H1 (cell line): ENCODE data around the gene AGFG2. TPM values are rescaled to one million over a fixed set of nuclear protein-coding genes. Genes with fewer than 3 reads are reported as not detected.

Source experiments
- CTCF ChIA-PET: fragments of 300-600 bp; sonication (Branson Sonifier 250); formaldehyde crosslinking; loops from one replicate; lab custom pipeline; 2021; ENCODE audit not compliant: partially characterized antibody; lab: Charles Lee
- POLR2A ChIA-PET: fragments of 300-600 bp; sonication (Branson Sonifier 250); formaldehyde crosslinking; loops from one replicate; lab custom pipeline; 2021; ENCODE audit warnings: inconsistent platforms; ENCODE audit not compliant: partially characterized antibody; lab: Charles Lee
- DNase-seq, 2 experiments: peaks; one replicate each; pipeline versions ENCODE4 v3.0.0 to v3.0.0-alpha.2; 2010 to 2022; ENCODE audit warnings: low spot score in 2 of 2, low read depth in 1 of 2, mixed read lengths in 1 of 2
- FAIRE-seq: peaks from 2 replicates; lab custom pipeline; 2011; peaks lifted over from hg19 to GRCh38; lab: Jason Lieb, UNC
- H2AFZ ChIP-seq: 2 replicates; pipeline ENCODE4 v1.8.1; 2012; ENCODE audit warnings: low read length, inconsistent platforms
- H2AK5ac ChIP-seq: 2 replicates; pipeline ENCODE4 v1.6.1; 2013; ENCODE audit warnings: low read depth, low read length
- H2BK120ac ChIP-seq: replicated peaks from 2 replicates; pipeline ENCODE3; 2013; ENCODE audit warnings: low read depth, low read length, inconsistent platforms
- H2BK12ac ChIP-seq: 2 replicates; pipeline ENCODE4 v1.6.1; 2013; ENCODE audit warnings: low read depth, low read length
- H2BK15ac ChIP-seq: 2 replicates; pipeline ENCODE4 v1.6.1; 2013; ENCODE audit warnings: low read length
- H2BK20ac ChIP-seq: 2 replicates; pipeline ENCODE4 v1.6.1; 2013; ENCODE audit warnings: low read length
- H2BK5ac ChIP-seq: 2 replicates; pipeline ENCODE4 v1.6.1; 2013; ENCODE audit warnings: low read depth, low read length
- H3K14ac ChIP-seq: 2 replicates; pipeline ENCODE4 v1.6.1; 2013; ENCODE audit warnings: inconsistent platforms; ENCODE audit not compliant: insufficient read length
- H3K18ac ChIP-seq: 2 replicates; pipeline ENCODE4 v1.6.1; 2013; ENCODE audit warnings: low read length; ENCODE audit errors: extremely low read depth
- H3K23ac ChIP-seq: 2 replicates; pipeline ENCODE4 v1.6.1; 2013; ENCODE audit warnings: inconsistent platforms; ENCODE audit not compliant: insufficient read length
- H3K23me2 ChIP-seq: 2 replicates; pipeline ENCODE4 v1.6.1; 2013; ENCODE audit warnings: low read depth, low read length
- H3K27ac ChIP-seq: 2 replicates; pipeline ENCODE4 v1.6.1; 2011; ENCODE audit warnings: low read depth, low read length, inconsistent platforms
- H3K27me3 ChIP-seq, 4 experiments: replicated peaks in 1 of 4; 1 replicate in 1 of 4; 2 replicates in 3 of 4; pipeline versions ENCODE4 v1.6.1 to v1.8.1; 2011 to 2013; ENCODE audit warnings: low read length in 3 of 4, mild to moderate bottlenecking in 3 of 4, inconsistent platforms in 2 of 4, mixed read lengths in 2 of 4, moderate library complexity in 1 of 4; ENCODE audit not compliant: control insufficient read depth in 3 of 4, insufficient read depth in 3 of 4; ENCODE audit errors: extremely low read depth in 1 of 4
- H3K36me3 ChIP-seq, 4 experiments: 2 replicates each; pipeline versions ENCODE4 v1.6.1 to v1.8.1; 2011 to 2013; ENCODE audit warnings: mild to moderate bottlenecking in 4 of 4, low read length in 3 of 4, moderate library complexity in 2 of 4, control low read depth in 1 of 4, inconsistent platforms in 1 of 4; ENCODE audit not compliant: insufficient read depth in 4 of 4, control insufficient read depth in 2 of 4
- H3K4ac ChIP-seq: replicated peaks from 2 replicates; pipeline ENCODE3; 2013; ENCODE audit warnings: low read length, low read depth, mixed read lengths, inconsistent platforms; ENCODE audit not compliant: insufficient read length
- H3K4me1 ChIP-seq, 4 experiments: replicated peaks in 1 of 4; 1 replicate in 1 of 4; 2 replicates in 3 of 4; pipeline versions ENCODE4 v1.6.1 to v1.8.1; 2011 to 2013; ENCODE audit warnings: low read length in 3 of 4, inconsistent platforms in 2 of 4, mixed read lengths in 1 of 4; ENCODE audit not compliant: insufficient read depth in 4 of 4, control insufficient read depth in 3 of 4
- H3K4me2 ChIP-seq, 2 experiments: 2 replicates each; pipeline versions ENCODE4 v1.6.1 to v1.8.1; 2011 to 2013; ENCODE audit warnings: low read depth in 2 of 2, low read length in 2 of 2, control low read depth in 1 of 2, inconsistent platforms in 1 of 2, mild to moderate bottlenecking in 1 of 2; ENCODE audit not compliant: insufficient read depth in 1 of 2
- H3K4me3 ChIP-seq, 4 experiments: fragments of 200-600, 300-600 bp in 1 of 4; sonication (generic), shearing (Covaris generic), sonication (Bioruptor Twin) in 1 of 4; 2 replicates each; pipeline versions ENCODE4 v1.5.1 to v1.8.1; 2011 to 2016; ENCODE audit warnings: low read length in 4 of 4, low read depth in 3 of 4, control low read depth in 2 of 4, inconsistent platforms in 2 of 4, mild to moderate bottlenecking in 2 of 4, mixed read lengths in 1 of 4, moderate library complexity in 1 of 4; ENCODE audit not compliant: insufficient read depth in 2 of 4; ENCODE audit errors: extremely low read depth in 1 of 4
- H3K56ac ChIP-seq: replicated peaks from 2 replicates; pipeline ENCODE3; 2013; ENCODE audit warnings: low read depth, mild to moderate bottlenecking, mixed read lengths, low read length, inconsistent platforms; ENCODE audit not compliant: insufficient read length
- H3K79me1 ChIP-seq: 2 replicates; pipeline ENCODE4 v1.6.1; 2013; ENCODE audit warnings: low read depth, low read length, control low read depth
- H3K79me2 ChIP-seq, 2 experiments: 2 replicates each; pipeline versions ENCODE4 v1.6.1 to v1.8.1; 2012 to 2013; ENCODE audit warnings: low read length in 2 of 2, mild to moderate bottlenecking in 2 of 2, inconsistent platforms in 1 of 2; ENCODE audit not compliant: insufficient read depth in 2 of 2, control insufficient read depth in 1 of 2
- H3K9ac ChIP-seq, 4 experiments: replicated peaks in 1 of 4; 1 replicate in 1 of 4; 2 replicates in 3 of 4; pipeline versions ENCODE4 v1.6.1 to v1.8.1; 2011 to 2013; ENCODE audit warnings: low read depth in 3 of 4, low read length in 3 of 4, control low read depth in 2 of 4, mild to moderate bottlenecking in 2 of 4, moderate library complexity in 2 of 4, inconsistent platforms in 1 of 4; ENCODE audit errors: extremely low read depth in 1 of 4
- H3K9me3 ChIP-seq, 2 experiments: 2 replicates each; pipeline versions ENCODE4 v1.6.1 to v1.8.1; 2012 to 2013; ENCODE audit warnings: mild to moderate bottlenecking in 2 of 2, moderate library complexity in 2 of 2, control low read depth in 1 of 2, inconsistent platforms in 1 of 2, low read depth in 1 of 2, low read length in 1 of 2, mixed read lengths in 1 of 2; ENCODE audit not compliant: insufficient read depth in 2 of 2
- H4K20me1 ChIP-seq, 2 experiments: replicated peaks in 1 of 2; 2 replicates each; pipeline versions ENCODE3 to v1.8.1; 2011 to 2013; ENCODE audit warnings: inconsistent platforms in 2 of 2, low read length in 2 of 2, mild to moderate bottlenecking in 1 of 2; ENCODE audit not compliant: insufficient read depth in 2 of 2, control insufficient read depth in 1 of 2
- H4K5ac ChIP-seq: 2 replicates; pipeline ENCODE4 v1.6.1; 2013; ENCODE audit warnings: low read length, low read depth, mixed read lengths, inconsistent platforms; ENCODE audit not compliant: insufficient read length
- H4K8ac ChIP-seq: 2 replicates; pipeline ENCODE4 v1.8.0; 2013; ENCODE audit warnings: mild to moderate bottlenecking, moderate library complexity, low read length, inconsistent platforms; ENCODE audit not compliant: insufficient read depth; ENCODE audit errors: extremely low read depth
- H4K91ac ChIP-seq: replicated peaks from 2 replicates; pipeline ENCODE3; 2013; ENCODE audit warnings: low read length, mixed read lengths, inconsistent platforms; ENCODE audit not compliant: insufficient read length
- EP300 ChIP-seq, 2 experiments: IDR thresholded peaks; 1 replicate in 1 of 2; 2 replicates in 1 of 2; pipeline ENCODE4 v1.6.1; 2011 to 2012; ENCODE audit warnings: low read depth in 2 of 2, low read length in 2 of 2, mild to moderate bottlenecking in 2 of 2, borderline replicate concordance in 1 of 2, inconsistent platforms in 1 of 2, moderate library complexity in 1 of 2
- GABPA ChIP-seq: IDR thresholded peaks from 2 replicates; pipeline ENCODE4 v1.6.1; 2011; ENCODE audit warnings: mild to moderate bottlenecking, low read length, moderate library complexity, borderline replicate concordance; ENCODE audit not compliant: insufficient read depth
- GTF2F1 ChIP-seq: IDR thresholded peaks from 2 replicates; pipeline ENCODE4 v1.6.1; 2012; ENCODE audit warnings: low read depth, low read length, improper control_type of control experiment, borderline replicate concordance
- RFX5 ChIP-seq: IDR thresholded peaks from 2 replicates; pipeline ENCODE4 v1.6.1; 2011; ENCODE audit warnings: low read depth, low read length, improper control_type of control experiment, borderline replicate concordance
- RXRA ChIP-seq: IDR thresholded peaks from 2 replicates; pipeline ENCODE4 v1.6.1; 2011; ENCODE audit warnings: low read depth, mild to moderate bottlenecking, low read length, moderate library complexity; ENCODE audit not compliant: insufficient read depth
- TAF1 ChIP-seq: IDR thresholded peaks from 2 replicates; pipeline ENCODE4 v1.6.1; 2011; ENCODE audit warnings: mild to moderate bottlenecking, low read depth, low read length
- TEAD4 ChIP-seq: IDR thresholded peaks from 2 replicates; pipeline ENCODE4 v1.6.1; 2012; ENCODE audit warnings: low read depth, low read length, inconsistent platforms, mixed read lengths
- WGBS, 2 experiments: shearing (Covaris generic) in 1 of 2; methylation state at CpG; one replicate each; pipeline versions ENCODE4 v1.1.6 to v1.1.7; 2013 to 2015; ENCODE audit warnings: low lambda C conversion rate in 2 of 2, mixed read lengths in 2 of 2, inconsistent platforms in 1 of 2, low coverage in 1 of 2, missing lambda C conversion rate in 1 of 2; ENCODE audit not compliant: insufficient replicate concordance in 2 of 2, insufficient coverage in 1 of 2, insufficient read length in 1 of 2; ENCODE audit errors: extremely low coverage in 1 of 2, missing lambda C conversion rate in 1 of 2; 5-methylcytosine and 5-hydroxymethylcytosine counted together
- polyA plus RNA-seq, 7 experiments: library from polyadenylated mRNA; depleted of rRNA in 3 of 7; stranded (reverse) in 5 of 7; unstranded in 2 of 7; fragments of >200 nt in 5 of 7; fragments of 200-250 nt in 2 of 7; gene quantifications; 1 replicate in 5 of 7; 2 replicates in 1 of 7; 4 replicates in 1 of 7; pipeline versions ENCODE4 v1.2.1 to v1.2.3, GENCODE V29; 2011 to 2013; ENCODE audit warnings: missing spikeins in 2 of 7, mixed read lengths in 2 of 7
- total RNA-seq: library from RNA; stranded (reverse); fragmentation: NEBNext Ultra II Directional; extraction: Animal tissue kit (Norgen Biotek cat#: 25700); gene quantifications from 2 replicates; pipeline ENCODE4 v1.2.1, GENCODE V29; 2021
- TF ChIP-seq, protein P1 (sequence below): IDR thresholded peaks from 2 replicates; pipeline ENCODE4 v1.6.1; 2012; ENCODE audit warnings: inconsistent platforms
- TF ChIP-seq, protein P2 (sequence below), 3 experiments: IDR thresholded peaks; 1 replicate in 2 of 3; 2 replicates in 1 of 3; pipeline versions ENCODE4 v1.5.1 to v1.6.1; 2011; ENCODE audit warnings: low read length in 3 of 3, mild to moderate bottlenecking in 3 of 3, inconsistent platforms in 2 of 3, low read depth in 1 of 3, moderate library complexity in 1 of 3; ENCODE audit not compliant: insufficient read depth in 1 of 3; ENCODE audit errors: control extremely low read depth in 1 of 3

AGFG2 gene
- total and polyA plus RNA-seq, 2 of the 8 experiments (the other 6 are each of a cell fraction or from before 2014, with no cell fraction given): 7.6 to 11.2 TPM

DNA sequence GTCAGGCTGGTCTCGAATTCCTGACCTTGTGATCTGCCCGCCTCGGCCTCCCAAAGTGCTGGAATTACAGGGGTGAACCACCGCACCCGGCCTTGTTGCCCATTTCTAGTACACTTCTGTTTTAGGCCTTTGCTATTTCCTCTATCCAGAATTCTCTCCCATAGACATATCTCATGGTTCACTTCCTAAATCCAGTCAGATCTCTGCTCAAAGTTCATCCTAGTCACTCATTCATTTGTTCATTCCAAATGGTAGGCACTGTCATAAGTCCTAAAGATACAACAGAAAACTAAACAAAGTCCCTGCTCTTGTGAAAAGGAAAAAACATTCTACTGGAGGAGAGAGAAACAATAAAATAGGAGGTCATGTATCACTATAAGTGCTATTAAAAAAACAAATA is 71.0 kb downstream of the AGFG2 start:
- H3K56ac ChIP-seq: no peak overlapping the region
- no peak overlapping the region for H2BK5ac ChIP-seq
- no peak overlapping the region for H3K9ac ChIP-seq
- WGBS, 2 experiments: 91% methylated on average over 5 of the region's 5 CpGs; no CpG with 5 or more reads in 1 of the 2 experiments
- no peak overlapping the region for H3K27ac ChIP-seq
- peaks cover 15% of the 10 kb centered on the region for H3K23me2 ChIP-seq
- H4K91ac ChIP-seq: no peak overlapping the region
- no peaks in the 10 kb centered on the region for H3K79me2 ChIP-seq
- no peak overlapping the region for H4K8ac ChIP-seq
- H2BK12ac ChIP-seq: no peak overlapping the region
- peaks cover 0 to 7% (median under 1%) of the 10 kb centered on the region in 4 experiments; a peak in 3 of 8 replicates for H3K36me3 ChIP-seq
- no peak overlapping the region for H3K4ac ChIP-seq
- no peak overlapping the region for H2AFZ ChIP-seq
- FAIRE-seq (no peak), DNase-seq (no peak)
- no peaks in the 10 kb centered on the region for H3K9me3 ChIP-seq
- no peak overlapping the region for H3K4me2 ChIP-seq
- POLR2A ChIA-PET: interaction anchor here (1.5 kb wide), 1 partner anchor 26 kb away, joined by 4 read pairs; no protein-coding TSS in a partner anchor
- H4K5ac ChIP-seq: no peak overlapping the region
- H3K4me1 ChIP-seq: peaks cover 0 to 16% (median 7%) of the 10 kb centered on the region in 4 experiments; a peak in 4 of 7 replicates
- H4K20me1 ChIP-seq: peaks cover 0 to 2% of the 10 kb centered on the region in 2 experiments
- H3K14ac ChIP-seq: no peak overlapping the region
- no peaks in the 10 kb centered on the region for H3K79me1 ChIP-seq
- no peak overlapping the region for H2BK15ac ChIP-seq
- peaks cover 0 to 10% (median 4%) of the 10 kb centered on the region in 4 experiments; a peak in 2 of 7 replicates for H3K27me3 ChIP-seq
- no peak overlapping the region for H3K18ac ChIP-seq
- CTCF ChIA-PET: interaction anchor here (8.8 kb wide), 1 partner anchor 19 kb away, joined by 73 read pairs; no protein-coding TSS in a partner anchor
- H3K23ac ChIP-seq: no peak overlapping the region
- H2BK20ac ChIP-seq: no peak overlapping the region
- H2AK5ac ChIP-seq: no peak overlapping the region
- no peak overlapping the region for H2BK120ac ChIP-seq
- no peak overlapping the region for H3K4me3 ChIP-seq
- TF ChIP-seq RXRA (no peak), GTF2F1 (no peak), TEAD4 (no peak), GABPA (no peak), EP300 (IDR thresholded peaks at IDR 0.05; ENCODE audit: borderline replicate concordance in 1 of 2, low read depth in 2 of 2, low read length in 2 of 2) (no peak), TAF1 (no peak), RFX5 (no peak)
- TF ChIP-seq, protein P1, sequence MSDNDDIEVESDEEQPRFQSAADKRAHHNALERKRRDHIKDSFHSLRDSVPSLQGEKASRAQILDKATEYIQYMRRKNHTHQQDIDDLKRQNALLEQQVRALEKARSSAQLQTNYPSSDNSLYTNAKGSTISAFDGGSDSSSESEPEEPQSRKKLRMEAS: no peak
- TF ChIP-seq, protein P2, sequence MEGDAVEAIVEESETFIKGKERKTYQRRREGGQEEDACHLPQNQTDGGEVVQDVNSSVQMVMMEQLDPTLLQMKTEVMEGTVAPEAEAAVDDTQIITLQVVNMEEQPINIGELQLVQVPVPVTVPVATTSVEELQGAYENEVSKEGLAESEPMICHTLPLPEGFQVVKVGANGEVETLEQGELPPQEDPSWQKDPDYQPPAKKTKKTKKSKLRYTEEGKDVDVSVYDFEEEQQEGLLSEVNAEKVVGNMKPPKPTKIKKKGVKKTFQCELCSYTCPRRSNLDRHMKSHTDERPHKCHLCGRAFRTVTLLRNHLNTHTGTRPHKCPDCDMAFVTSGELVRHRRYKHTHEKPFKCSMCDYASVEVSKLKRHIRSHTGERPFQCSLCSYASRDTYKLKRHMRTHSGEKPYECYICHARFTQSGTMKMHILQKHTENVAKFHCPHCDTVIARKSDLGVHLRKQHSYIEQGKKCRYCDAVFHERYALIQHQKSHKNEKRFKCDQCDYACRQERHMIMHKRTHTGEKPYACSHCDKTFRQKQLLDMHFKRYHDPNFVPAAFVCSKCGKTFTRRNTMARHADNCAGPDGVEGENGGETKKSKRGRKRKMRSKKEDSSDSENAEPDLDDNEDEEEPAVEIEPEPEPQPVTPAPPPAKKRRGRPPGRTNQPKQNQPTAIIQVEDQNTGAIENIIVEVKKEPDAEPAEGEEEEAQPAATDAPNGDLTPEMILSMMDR (IDR thresholded peaks at IDR 0.05; ENCODE audit: control extremely low read depth in 1 of 3, insufficient read depth in 1 of 3, low read depth in 1 of 3, low read length in 3 of 3): no peak
